ENCODE measurements around the gene PXYLP1.

PXYLP1 gene

GRCh38 chr3:141326626-141327025 is 95.0 kb downstream of the PXYLP1 start:
- DNase-seq (ENCODE audit: low spot score) = no peak

GRCh38 chr3:141328286-141329166 is 96.9 kb downstream of the PXYLP1 start:
- no peak for DNase-seq (ENCODE audit: low spot score)

DNA sequence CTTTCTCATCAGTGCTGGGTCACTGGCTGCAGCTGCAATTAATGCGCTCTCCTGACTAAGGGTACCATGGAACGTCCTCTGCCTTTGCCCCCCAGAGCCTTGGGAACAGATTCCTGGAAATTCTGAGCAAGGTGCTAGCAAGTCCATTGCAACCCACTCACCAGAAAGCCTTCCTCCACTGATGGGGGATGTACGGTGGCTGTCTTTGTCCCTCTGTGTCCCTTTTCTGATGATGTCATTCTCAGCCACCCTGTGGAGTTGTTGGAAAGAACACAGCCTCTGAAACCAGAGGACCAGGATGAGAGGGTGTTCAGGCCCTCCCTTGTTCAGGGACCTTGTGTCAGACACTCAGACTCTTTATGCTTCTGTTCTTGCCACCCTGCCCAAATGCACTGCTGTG is 98.6 kb downstream of the PXYLP1 start:
- DNase-seq (ENCODE audit: low spot score) = no peak

DNA sequence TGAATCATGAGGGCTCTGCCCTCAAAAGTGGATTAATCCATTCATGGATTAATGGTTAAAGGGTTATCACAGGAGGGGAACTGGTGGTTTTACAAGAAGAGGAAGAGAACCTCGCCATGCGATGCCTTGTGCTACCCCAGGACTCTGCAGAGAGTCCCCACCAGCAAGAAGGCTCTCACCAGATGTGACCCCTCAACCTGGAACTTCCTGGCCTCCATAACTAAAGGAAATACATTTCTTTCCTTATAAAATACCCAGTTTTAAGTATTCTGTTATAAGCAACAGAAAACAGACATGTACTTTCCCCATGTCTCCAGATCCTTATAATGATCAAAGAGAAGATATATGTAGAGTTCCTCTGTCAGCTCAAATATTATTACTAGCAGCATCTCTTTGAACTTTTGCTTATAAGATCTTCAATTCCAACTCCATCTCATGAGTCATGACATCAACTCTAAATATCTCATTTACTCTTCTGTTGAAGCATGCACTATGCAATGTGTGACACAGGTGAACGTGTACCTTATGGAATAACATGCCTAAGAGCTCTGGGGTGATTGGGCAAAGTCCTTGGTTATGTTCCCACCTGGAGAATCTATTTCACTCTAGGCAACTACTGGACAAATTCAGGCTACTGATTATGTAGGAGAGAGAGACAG is 99.2 kb downstream of the PXYLP1 start:
- DNase-seq (ENCODE audit: low spot score) = no peak

GRCh38 chr3:141331377-141332318 is 100.0 kb downstream of the PXYLP1 start:
- no peak for DNase-seq (ENCODE audit: low spot score)

DNA sequence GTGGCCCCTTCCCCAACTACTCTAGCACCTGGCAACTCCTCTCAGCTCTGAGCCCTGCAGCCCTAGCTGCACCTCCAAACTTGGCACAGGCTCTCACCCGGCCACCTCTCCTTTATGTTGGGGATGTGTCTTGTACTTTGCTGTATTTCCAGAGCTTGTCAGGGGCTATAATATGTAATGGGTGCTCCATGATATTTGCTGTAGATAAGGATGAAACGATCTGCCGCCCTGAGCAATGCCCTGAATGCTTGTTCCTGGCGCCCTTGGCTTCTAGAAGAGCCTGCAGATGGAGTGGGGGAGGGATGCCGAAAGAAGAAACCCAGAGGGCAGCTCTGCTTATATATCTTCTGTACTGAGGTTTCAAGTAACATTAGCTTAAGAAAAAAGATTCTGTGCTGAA is 100.8 kb downstream of the PXYLP1 start:
- no peak for DNase-seq (ENCODE audit: low spot score)

DNA sequence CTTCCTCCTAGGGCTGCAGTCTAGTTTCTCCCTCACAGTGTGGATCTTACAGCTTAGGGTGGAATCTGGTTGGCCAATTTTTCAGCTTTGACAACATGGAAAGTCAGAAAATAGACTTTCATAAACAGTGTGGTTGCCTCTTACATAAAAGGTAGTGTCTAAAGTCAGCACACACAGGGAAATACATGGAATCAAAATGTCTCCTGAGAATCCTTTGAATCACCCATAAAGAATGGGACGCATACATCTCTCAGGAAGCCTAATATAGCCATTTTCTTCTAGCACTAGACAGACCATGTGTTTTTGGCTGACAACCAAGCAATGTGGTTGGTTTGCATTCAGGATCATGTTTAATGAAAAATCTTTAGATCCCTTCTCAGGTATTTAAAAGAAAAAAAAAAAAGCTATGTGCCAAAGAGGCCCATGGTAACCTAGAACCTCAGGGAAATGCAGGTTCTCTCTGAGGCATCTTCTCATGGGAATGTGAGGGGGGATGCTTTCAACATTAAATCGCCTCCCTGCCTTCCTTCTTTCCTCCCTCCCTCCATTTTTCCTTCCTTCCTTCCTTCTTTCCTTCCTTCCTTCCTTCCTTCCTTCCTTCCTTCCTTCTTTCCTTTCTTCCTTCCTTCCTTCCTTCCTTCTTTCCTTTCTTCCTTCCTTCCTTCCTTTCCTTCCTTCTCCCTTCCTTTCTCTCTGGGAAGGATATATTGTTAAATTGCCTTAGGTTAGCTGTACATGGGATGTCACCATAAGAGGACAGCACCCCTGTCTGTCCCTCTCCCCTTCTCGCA is 102.4 kb downstream of the PXYLP1 start:
- DNase-seq (ENCODE audit: low spot score) = no peak

GRCh38 chr3:141334627-141335250 is 103.1 kb downstream of the PXYLP1 start:
- DNase-seq (ENCODE audit: low spot score) = no peak

GRCh38 chr3:141335531-141336061 is 104.0 kb downstream of the PXYLP1 start:
- DNase-seq (ENCODE audit: low spot score) = no peak

DNA sequence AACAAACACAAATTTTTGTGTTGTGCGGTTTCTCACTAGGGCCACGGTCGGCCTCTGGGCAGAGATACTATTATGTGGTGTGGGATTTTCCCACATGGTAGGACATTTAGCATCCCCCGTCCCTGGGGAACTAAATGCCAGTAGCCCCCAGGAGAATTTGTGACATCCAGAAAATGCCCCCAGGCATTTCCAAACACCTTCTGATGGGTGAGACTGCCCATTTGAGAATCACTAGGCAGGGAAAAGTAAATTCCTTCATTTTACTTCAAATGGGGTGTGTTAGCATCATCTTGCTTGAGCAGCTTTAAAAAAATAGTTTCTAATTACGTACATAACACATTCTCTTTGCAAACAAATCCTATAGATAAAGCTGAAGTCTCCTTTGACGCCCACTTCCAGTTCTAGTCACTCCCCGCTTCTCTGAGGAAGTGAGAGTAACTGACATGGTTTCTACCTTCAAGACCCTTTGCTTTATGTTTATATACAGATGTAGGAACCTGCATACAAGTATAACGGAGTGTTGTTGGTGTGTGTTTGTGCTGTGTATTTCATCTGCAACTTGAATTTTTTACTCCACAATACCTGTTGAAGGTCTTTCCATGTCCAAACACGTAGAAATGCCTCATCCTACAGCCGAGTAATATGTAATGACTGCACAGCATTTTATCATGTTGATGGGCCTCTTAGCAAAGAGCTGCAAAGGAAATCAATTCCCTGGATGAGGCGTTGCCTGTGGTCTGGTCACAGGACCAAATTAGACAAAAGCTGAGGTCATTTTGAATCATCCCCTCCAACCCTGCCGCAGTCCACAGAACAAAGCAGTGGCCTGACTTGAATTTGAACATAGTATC is 105.3 kb downstream of the PXYLP1 start:
- no peak for DNase-seq (ENCODE audit: low spot score)

DNA sequence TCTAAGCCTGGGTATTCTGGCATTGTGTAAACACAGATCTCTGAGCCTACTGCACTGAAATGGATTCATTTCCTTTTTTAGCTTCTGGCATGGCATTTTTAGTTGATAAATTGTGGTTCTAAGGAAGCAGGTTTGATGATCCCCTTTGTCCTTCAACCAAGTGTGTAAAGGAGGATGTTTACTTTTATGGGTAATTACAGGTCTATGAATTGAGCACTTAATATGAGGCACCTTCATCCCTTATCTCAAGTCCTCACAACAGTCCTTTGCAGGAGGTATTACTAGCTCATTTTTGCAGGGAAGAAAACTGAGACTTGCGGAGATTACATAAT is 105.9 kb downstream of the PXYLP1 start:
- DNase-seq (ENCODE audit: low spot score) = no peak

DNA sequence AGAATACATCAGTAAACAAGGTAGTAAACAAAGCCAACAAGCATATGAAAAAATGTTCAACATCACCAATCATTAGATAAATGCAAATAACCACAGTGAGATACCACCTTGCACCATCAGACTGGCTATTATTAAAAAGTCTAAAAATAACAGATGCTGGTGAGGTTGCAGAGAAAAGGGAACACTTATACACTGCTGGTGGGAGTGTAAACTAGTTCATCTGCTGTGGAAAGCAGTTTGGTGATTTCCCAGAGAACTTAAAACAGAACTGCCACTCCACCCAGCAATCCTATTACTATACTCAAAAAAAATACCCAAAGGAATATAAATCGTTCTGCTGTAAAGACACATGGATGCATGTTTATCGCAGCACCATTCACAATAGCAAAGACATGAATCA is 106.4 kb downstream of the PXYLP1 start:
- no peak for DNase-seq (ENCODE audit: low spot score)

DNA sequence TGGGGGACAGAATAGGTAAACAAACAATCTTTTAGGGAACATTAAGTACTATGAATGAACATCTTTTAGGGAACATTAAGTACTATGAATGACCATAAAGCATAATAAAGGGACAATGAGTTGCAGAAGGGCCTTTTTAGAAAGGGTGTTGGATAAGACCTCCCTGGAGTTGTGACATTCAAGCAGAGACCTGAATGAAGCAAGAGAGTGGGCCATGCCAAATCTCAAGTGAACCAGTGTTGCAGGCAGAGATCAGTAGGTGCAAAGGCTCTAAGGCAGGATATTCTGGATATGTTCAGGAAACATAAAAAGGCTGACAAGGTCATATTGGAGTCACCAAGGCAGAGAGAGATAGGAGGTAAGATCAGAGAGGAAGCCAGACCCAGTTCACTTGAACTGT is 107.3 kb downstream of the PXYLP1 start:
- no peak for DNase-seq (ENCODE audit: low spot score)

- DNase-seq (ENCODE audit: low spot score) = no peak
These were observed 109.9 kb downstream of the PXYLP1 start for GRCh38 chr3:141341536-141341935.

- no peak for DNase-seq (ENCODE audit: low spot score)
These were observed 110.8 kb downstream of the PXYLP1 start for GRCh38 chr3:141342386-141342785.

- no peak for DNase-seq (ENCODE audit: low spot score)
These were observed 111.5 kb downstream of the PXYLP1 start for GRCh38 chr3:141343077-141343476.

DNA sequence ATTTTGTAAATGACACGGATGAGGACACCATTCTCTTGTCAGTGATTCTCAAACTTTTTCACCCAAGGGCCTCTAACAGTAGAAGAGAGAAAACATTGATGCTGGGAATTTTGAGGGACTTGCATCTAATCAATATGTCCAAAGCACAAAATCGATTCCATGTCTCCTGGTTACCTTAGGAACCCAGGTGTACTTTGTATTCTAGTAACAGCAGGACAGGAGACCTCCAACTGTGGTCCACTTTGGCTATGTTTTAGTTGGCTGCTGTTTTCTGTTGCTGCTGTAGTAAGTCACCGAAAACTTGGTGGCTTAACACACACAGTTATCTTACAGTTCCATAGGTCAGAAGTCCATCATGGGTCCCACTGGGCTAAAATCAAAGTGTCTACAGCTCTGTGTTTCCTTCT is 112.2 kb downstream of the PXYLP1 start:
- no peak for DNase-seq (ENCODE audit: low spot score)
